ENCODE measurements around the gene CGB1.
"Not testable (repeated sequence)": the region's sequence is repeated elsewhere in the genome, so short reads cannot be mapped to it uniquely, and the experiment has no call there.

CGB1 gene

DNA sequence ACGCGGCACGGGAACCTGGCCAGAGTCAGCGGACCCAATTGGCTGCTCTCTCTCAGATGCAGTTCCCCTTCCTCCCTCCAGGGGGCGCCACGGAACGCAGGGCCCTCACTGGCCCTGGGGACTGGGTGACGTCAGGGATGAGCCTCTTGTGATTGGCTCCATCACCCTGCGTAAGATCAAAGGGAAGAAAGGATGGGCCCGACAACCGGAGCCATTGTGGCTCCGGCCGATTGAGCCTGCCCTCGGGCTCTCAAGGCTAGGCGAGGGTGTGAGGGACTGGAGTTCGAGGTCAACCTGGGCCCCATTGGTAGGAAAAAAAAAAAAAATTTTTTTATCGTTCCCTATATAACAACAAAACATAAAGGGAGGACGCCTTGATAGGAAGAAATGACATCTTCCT is at the start of gene CGB1:
Gene CGB1, minus strand, starts transcription at position 81 of the 400 bp plus-strand sequence. CDS start 184 bp downstream, outside the sequence.
- TF ChIP-seq, protein P1, sequence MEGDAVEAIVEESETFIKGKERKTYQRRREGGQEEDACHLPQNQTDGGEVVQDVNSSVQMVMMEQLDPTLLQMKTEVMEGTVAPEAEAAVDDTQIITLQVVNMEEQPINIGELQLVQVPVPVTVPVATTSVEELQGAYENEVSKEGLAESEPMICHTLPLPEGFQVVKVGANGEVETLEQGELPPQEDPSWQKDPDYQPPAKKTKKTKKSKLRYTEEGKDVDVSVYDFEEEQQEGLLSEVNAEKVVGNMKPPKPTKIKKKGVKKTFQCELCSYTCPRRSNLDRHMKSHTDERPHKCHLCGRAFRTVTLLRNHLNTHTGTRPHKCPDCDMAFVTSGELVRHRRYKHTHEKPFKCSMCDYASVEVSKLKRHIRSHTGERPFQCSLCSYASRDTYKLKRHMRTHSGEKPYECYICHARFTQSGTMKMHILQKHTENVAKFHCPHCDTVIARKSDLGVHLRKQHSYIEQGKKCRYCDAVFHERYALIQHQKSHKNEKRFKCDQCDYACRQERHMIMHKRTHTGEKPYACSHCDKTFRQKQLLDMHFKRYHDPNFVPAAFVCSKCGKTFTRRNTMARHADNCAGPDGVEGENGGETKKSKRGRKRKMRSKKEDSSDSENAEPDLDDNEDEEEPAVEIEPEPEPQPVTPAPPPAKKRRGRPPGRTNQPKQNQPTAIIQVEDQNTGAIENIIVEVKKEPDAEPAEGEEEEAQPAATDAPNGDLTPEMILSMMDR (IDR thresholded peaks at IDR 0.05; ENCODE audit: low read depth, low read length), result peak; percentile 42
- not testable (repeated sequence) for H3K4me3 ChIP-seq (ENCODE audit: low read depth, low read length)

DNA sequence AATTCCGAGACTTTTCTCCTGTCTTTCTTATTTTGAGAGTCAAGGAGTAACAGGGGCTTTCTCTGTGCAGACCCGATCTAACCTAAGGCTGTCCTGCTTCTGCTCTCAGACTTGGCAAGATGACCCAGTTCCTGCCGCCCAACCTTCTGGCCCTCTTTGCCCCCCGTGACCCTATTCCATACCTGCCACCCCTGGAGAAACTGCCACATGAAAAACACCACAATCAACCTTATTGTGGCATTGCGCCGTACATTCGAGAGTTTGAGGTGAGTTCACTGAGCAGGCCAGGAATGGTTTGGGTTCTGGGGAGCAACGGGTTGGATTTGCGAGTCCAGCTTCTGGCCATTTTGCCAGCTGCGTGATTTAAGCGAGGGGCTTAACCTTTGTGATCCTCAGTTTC is 49.6 kb upstream of the CGB1 start:
- peak overlapping the region; percentile 70 for H3K4me3 ChIP-seq (ENCODE audit: low read depth, low read length)
- TF ChIP-seq, protein P1 (IDR thresholded peaks at IDR 0.05; ENCODE audit: low read depth, low read length), result no peak

DNA sequence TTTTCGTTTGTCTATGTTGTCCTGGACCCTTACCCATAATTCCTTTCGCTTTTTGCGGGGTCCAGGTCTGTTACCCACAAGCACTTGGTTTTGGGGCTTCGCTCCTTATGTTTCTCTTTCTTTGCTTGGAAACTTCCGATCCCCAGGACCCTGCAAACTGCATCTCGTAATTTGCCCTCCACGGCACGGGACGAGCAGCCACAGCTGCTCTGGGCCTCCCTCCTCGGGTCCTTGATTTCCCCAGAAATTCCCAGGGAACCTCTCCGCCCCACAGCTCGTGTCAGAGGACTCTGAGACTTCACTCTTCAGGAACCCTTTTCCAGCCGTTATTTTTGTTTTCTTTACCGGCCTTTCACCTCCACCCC is 49.2 kb upstream of the CGB1 start:
- peak overlapping the region; percentile 70 for H3K4me3 ChIP-seq (ENCODE audit: low read depth, low read length)
- TF ChIP-seq, protein P1 (IDR thresholded peaks at IDR 0.05; ENCODE audit: low read depth, low read length), result no peak

DNA sequence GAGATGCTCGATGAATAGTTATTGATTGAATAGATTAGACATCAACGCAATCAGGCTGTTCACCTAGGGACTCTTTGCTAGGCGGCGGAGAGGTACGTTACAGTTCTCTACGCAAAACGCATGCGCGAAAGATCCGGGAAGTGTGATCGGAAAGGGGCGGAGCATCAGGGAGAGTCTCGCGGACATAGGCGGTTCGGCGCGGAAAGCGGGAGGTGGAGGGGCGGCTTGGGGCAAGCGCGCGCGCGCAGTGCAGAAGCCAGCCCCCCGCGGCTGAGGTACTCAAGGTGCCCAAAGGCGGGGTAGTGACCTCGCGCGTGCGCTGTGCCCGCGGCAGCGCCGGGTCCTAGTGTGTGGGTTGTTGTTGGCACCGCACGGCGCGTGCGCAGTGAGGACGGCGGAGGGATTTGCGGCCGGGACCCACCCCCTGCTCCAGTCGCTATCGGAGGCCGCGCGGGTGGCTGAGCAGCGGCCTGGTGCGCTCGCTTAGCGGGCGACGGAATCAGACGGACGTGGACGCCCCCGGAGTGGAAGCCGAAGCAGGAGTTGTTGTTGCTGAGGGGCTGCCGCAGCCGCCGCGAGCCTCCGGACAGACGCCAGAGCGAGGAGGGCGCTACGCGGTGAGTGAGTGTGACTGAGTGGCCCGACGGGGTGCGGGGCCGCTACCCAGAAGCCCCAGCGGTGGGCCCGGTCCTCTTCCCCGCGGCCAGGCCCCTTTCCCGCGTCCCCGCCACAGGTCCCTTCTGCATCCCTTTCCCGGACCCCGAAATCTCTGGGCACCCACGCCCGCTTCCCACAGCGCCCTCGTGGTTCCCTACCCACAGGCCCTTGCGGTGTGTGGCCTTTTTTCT is 48.5 kb upstream of the CGB1 start, which contains the start of gene SNRNP70:
Gene SNRNP70, plus strand, starts transcription at position 432 of the 848 bp plus-strand sequence. CDS start 964 bp downstream, outside the sequence.
- TF ChIP-seq, protein P1 (IDR thresholded peaks at IDR 0.05; ENCODE audit: low read depth, low read length), result no peak
- peak within 1 kb of the TSS; percentile 70 for H3K4me3 ChIP-seq (ENCODE audit: low read depth, low read length)

DNA sequence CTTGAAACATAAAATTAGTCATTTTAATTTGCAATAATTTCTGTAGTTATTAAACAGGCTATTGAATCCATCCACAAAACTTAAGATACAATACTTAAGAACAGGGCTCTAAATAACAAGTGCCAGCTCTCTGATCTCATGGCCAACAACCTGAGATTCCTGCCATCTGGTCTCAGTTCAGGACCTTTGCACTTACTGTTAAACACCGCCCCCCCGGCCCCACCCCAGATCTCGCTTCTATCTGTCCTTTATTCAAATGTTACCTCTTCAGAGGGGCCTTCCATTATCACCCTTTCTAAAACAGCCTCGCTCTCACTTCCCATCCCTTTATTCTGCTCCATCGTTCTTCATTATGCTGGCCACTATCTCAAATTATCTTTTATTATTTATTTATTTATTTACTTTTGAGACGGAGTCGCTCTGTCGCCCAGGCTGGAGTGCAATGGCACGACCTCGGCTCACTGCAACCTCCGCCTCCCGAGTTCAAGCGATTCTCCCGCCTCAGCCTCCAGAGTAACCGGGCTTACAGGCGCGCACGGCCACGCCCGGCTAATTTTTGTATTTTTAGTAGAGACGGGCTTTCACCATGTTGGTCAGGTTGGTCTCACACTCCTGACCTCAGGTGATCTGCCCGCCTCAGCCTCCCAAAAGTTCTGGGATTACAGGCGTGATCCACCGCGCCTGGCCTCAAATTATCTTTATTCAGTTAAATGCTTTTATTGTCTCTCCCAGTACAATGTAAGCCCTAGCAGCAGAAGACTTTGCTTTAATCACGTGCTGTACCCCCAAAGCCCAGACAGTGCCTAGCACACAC is 47.7 kb upstream of the CGB1 start:
- peak overlapping the region; percentile 70 for H3K4me3 ChIP-seq (ENCODE audit: low read depth, low read length)
- TF ChIP-seq, protein P1 (IDR thresholded peaks at IDR 0.05; ENCODE audit: low read depth, low read length), result no peak

DNA sequence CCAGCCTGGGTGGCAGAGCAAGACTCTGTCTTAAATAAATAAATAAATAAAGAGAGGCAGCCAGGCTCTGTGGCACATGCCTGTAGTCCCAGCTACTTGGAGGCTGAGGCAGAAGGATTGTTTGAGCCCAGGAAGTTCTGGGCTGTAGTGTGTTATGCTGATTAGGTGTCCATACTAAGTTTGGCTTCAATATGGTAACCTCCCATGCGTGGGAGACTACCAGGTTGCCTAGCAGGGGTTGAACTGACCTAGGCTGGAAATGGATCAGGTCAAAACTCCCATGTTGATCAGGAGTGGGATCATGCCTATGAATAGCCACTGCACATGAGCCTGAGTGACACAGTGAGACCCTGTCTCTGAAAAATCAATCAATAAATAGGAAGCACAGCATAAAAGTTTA is 44.6 kb upstream of the CGB1 start:
- H3K4me3 ChIP-seq (ENCODE audit: low read depth, low read length), result no peak overlapping the region
- TF ChIP-seq, protein P1 (IDR thresholded peaks at IDR 0.05; ENCODE audit: low read depth, low read length), result no peak

Data from WI38 (cell line).